Measurements from ENCODE around the gene SLC22A5.

SLC22A5 gene

DNA sequence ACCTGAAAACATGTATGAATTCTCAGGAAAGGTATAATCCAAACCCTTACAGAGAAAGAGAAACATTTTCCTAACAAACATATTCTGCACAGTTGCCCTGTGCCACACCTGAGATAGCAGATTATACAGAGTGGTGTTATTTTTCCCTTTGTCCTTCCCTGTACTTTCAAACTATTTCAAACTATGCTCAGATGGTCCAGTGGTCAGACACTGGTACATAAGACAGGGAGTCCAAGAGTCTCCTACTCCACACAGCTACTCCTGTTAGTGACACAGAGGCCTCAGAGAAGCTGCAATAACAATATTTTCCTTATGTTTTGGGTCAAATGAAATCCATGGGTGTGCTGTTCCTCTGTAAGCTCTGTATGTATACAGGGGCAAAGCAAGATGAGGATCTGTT lies 30.0 kb upstream of the SLC22A5 start:
- H3K9me3 ChIP-seq (replicated peaks; ENCODE audit: insufficient read depth, low read length): no peaks in the 10 kb centered on the region

DNA sequence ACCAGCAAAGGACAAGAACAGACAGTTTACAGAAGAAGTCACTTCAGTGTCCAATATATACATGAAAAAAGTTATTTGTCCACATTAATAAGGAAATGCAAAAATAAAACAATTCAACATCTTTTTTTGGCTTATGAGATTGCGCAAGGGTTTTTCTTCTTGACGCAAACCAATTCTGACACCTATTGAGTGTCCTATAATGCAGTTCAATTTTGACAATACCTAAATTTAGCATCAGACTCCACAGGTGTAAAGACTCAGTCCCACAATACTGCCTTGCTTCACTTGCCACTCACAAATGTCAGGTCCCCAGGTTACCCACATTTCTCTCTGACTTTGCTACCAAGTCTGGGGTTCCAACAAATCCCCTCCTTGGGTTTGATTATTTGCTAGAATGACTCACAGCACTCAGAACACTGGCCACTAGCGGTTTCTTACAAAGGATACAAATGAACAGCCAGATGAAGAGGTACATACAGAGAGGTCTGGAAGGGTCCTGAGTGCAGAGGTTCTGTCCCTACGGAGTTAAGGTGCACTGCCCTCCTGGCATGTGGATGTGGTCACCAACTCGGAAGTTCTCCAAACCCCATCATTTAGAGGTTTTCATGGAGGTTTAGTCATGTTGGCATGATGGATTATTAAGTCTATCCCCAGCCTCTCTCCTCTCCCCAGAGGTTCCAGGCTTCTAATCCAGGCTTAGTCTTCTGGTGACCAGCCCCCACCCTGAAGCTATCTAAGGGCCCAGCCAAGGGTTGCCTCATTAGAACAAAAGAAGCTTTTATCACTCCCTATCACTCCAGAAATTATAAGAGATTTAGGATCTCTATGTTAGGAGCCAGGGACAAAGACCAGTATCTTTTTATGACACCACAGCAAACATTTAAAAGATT lies 27.0 kb upstream of the SLC22A5 start:
- Histone ChIP-seq H3K9ac (ENCODE audit: low read length) (no peak overlapping the region), H3K4me1 (ENCODE audit: low read length) (no peaks in the 10 kb centered on the region), H3K4me3 (ENCODE audit: low read length) (no peak overlapping the region), H3K27ac (ENCODE audit: low read length) (no peak overlapping the region), H3K9me2 (replicated peaks; ENCODE audit: insufficient read depth, low read length) (no peaks in the 10 kb centered on the region), H4K20me1 (ENCODE audit: insufficient read depth, low read length) (no peaks in the 10 kb centered on the region), H3F3A (ENCODE audit: insufficient read depth, low read length) (no peaks in the 10 kb centered on the region), H3K9me3 (replicated peaks; ENCODE audit: insufficient read depth, low read length) (no peaks in the 10 kb centered on the region), H3K36me3 (replicated peaks; ENCODE audit: insufficient read depth, low read length) (no peaks in the 10 kb centered on the region), H3K27me3 (replicated peaks; ENCODE audit: insufficient read depth, low read length) (no peaks in the 10 kb centered on the region), H3K79me2 (ENCODE audit: low read length) (no peaks in the 10 kb centered on the region), H2AFZ (ENCODE audit: low read length) (no peak overlapping the region), H3K4me2 (ENCODE audit: low read depth, low read length) (no peak overlapping the region)
- no peak for DNase-seq
- TF ChIP-seq EZH2 (optimal IDR thresholded peaks at IDR 0.05; ENCODE audit: low read depth, low read length) (no peak), EZH2phosphoT487 (IDR thresholded peaks at IDR 0.05; ENCODE audit: low read length) (no peak), CTCF (IDR thresholded peaks at IDR 0.05; ENCODE audit: low read length) (no peak)

More for the DNA sequence above, 30.0 kb upstream of the SLC22A5 start:
- H2AFZ ChIP-seq (ENCODE audit: low read length): no peak overlapping the region
- H3K4me2 ChIP-seq (ENCODE audit: low read depth, low read length): no peak overlapping the region
- no peaks in the 10 kb centered on the region for H3K79me2 ChIP-seq (ENCODE audit: low read length)
- TF ChIP-seq EZH2 (optimal IDR thresholded peaks at IDR 0.05; ENCODE audit: low read depth, low read length): no peak
- no peak overlapping the region for H3K9ac ChIP-seq (ENCODE audit: low read length)
- H3K27me3 ChIP-seq (replicated peaks; ENCODE audit: insufficient read depth, low read length): no peaks in the 10 kb centered on the region
- no peaks in the 10 kb centered on the region for H3F3A ChIP-seq (ENCODE audit: insufficient read depth, low read length)
- H3K9me2 ChIP-seq (replicated peaks; ENCODE audit: insufficient read depth, low read length): no peaks in the 10 kb centered on the region
- no peak overlapping the region for H3K27ac ChIP-seq (ENCODE audit: low read length)
- no peaks in the 10 kb centered on the region for H3K36me3 ChIP-seq (replicated peaks; ENCODE audit: insufficient read depth, low read length)
- no peaks in the 10 kb centered on the region for H3K4me1 ChIP-seq (ENCODE audit: low read length)
- no peak overlapping the region for H3K4me3 ChIP-seq (ENCODE audit: low read length)
- no peaks in the 10 kb centered on the region for H4K20me1 ChIP-seq (ENCODE audit: insufficient read depth, low read length)
- no peak for DNase-seq

DNA sequence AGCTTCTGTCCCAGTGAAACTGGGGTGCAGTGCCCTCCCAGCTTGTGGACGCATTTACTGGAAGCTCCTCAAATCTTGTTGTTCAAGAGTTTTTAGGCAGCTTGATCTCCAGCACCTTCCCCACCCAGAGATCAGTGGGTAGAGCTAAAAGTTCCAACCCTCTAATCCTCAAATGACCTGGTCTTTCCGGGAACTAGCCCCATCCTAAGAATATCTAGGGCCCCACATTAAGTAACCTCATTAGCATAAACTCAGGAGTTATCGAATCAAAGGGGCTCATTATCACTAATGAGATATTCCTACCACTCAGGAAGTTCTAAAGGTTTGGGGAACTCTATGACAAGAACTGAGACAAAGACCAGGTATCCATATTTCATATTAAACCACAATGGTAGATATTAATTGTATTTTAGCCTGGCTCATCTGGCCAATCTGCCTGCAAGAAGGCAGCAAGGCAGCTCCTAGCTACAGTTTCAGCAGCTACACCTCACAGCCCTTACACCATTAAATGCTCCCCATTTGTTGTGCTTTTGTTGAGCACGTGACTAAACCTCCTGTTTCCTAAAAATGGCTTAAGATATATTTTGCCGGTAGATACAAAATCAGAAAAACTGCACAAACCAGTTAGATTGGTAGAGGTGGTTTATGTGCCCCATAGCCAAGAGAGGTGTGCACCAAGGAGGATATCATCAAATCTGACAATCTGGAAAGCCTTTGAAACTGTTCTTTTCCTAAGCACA lies 24.6 kb upstream of the SLC22A5 start:
- Histone ChIP-seq H3K27me3 (replicated peaks; ENCODE audit: insufficient read depth, low read length) (no peaks in the 10 kb centered on the region), H3K4me3 (ENCODE audit: low read length) (no peak overlapping the region), H2AFZ (ENCODE audit: low read length) (no peak overlapping the region), H3K9me2 (replicated peaks; ENCODE audit: insufficient read depth, low read length) (no peaks in the 10 kb centered on the region), H3K79me2 (ENCODE audit: low read length) (no peaks in the 10 kb centered on the region), H3K9ac (ENCODE audit: low read length) (no peak overlapping the region), H3K9me3 (replicated peaks; ENCODE audit: insufficient read depth, low read length) (no peaks in the 10 kb centered on the region), H3K36me3 (replicated peaks; ENCODE audit: insufficient read depth, low read length) (no peaks in the 10 kb centered on the region), H3K4me2 (ENCODE audit: low read depth, low read length) (no peak overlapping the region), H4K20me1 (ENCODE audit: insufficient read depth, low read length) (no peaks in the 10 kb centered on the region), H3K27ac (ENCODE audit: low read length) (no peak overlapping the region), H3K4me1 (ENCODE audit: low read length) (no peaks in the 10 kb centered on the region), H3F3A (ENCODE audit: insufficient read depth, low read length) (no peaks in the 10 kb centered on the region)
- no peak for TF ChIP-seq EZH2phosphoT487 (IDR thresholded peaks at IDR 0.05; ENCODE audit: low read length)
- no peak for TF ChIP-seq CTCF (IDR thresholded peaks at IDR 0.05; ENCODE audit: low read length)
- no peak for TF ChIP-seq EZH2 (optimal IDR thresholded peaks at IDR 0.05; ENCODE audit: low read depth, low read length)
- no peak for DNase-seq

All from MM.1S (cell line).